Esophagus squamous epithelium (tissue), 4 donors: ENCODE data around the gene PSMC6.

Source experiments
- POLR2A ChIP-seq, 4 donors: fragments of 450-650 bp; IDR thresholded peaks; one replicate each; pipeline ENCODE4 v1.6.1; 2017; ENCODE audit warnings: antibody characterized with exemption in 4 of 4, mild to moderate bottlenecking in 4 of 4, moderate library complexity in 3 of 4
- TF ChIP-seq, protein P1 (sequence below), 6 experiments: fragments of 450-650 bp in 4 of 6; fragments of 200-600 bp in 2 of 6; sonication (generic) in 2 of 6; IDR thresholded peaks; one replicate each; pipeline ENCODE4 v1.5.1; 2016 to 2019; ENCODE audit warnings: antibody characterized with exemption in 6 of 6, mild to moderate bottlenecking in 4 of 6, moderate library complexity in 4 of 6

DNA sequence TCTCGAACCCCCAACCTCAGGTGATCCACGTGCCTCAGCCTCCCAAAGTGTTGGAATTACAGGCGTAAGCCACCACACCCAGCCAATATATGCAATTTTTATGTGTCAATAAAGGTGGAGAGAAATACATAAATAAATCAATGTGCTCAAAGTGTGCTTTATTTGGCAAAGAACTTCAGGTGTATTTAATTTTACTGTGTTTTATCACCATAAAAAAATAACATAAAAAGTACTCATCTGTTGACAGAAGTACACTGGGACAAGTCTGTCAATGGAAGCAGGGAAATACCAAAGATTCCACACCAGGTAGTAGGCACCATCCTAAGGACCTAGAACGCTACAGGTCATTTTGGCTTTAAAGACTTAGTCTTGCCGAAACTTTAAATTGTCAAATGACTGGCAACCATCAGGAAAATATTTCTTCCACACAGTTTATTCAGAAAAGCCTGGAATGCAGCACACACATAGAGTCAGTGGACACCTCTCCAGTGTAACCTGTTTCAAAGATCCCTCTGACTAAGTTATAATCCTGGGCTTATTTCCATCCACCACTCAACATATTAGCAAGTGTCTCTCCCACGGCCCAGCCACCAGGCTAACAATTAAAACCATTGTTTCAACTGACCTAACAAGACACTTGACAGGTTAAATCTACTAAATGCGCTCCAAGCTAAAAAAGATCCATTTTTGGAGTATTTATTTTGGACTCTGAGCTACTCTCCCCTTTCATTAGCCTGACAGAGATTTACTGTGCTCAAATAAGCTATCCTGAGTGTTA lies 15.8 kb upstream of the PSMC6 start:
- TF ChIP-seq, protein P1, sequence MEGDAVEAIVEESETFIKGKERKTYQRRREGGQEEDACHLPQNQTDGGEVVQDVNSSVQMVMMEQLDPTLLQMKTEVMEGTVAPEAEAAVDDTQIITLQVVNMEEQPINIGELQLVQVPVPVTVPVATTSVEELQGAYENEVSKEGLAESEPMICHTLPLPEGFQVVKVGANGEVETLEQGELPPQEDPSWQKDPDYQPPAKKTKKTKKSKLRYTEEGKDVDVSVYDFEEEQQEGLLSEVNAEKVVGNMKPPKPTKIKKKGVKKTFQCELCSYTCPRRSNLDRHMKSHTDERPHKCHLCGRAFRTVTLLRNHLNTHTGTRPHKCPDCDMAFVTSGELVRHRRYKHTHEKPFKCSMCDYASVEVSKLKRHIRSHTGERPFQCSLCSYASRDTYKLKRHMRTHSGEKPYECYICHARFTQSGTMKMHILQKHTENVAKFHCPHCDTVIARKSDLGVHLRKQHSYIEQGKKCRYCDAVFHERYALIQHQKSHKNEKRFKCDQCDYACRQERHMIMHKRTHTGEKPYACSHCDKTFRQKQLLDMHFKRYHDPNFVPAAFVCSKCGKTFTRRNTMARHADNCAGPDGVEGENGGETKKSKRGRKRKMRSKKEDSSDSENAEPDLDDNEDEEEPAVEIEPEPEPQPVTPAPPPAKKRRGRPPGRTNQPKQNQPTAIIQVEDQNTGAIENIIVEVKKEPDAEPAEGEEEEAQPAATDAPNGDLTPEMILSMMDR (IDR thresholded peaks at IDR 0.05), result no peak
- no peak for TF ChIP-seq POLR2A (IDR thresholded peaks at IDR 0.05)
